ENCODE measurements around the gene KRTAP4-6.
"Not testable (repeated sequence)": the region's sequence is repeated elsewhere in the genome, so short reads cannot be mapped to it uniquely, and the experiment has no call there.

Gene KRTAP4-6

GRCh38 chr17:41118721-41119120 lies 21.6 kb downstream of the KRTAP4-6 start:
- H3K27me3 ChIP-seq, result no peaks in the 10 kb centered on the region
- no peak overlapping the region for H3K4me3 ChIP-seq (ENCODE audit: low read depth in 1 of 2, low read length in 1 of 2)
- H3K4me1 ChIP-seq (ENCODE audit: control insufficient read depth in 1 of 2, insufficient read depth in 1 of 2, low read depth in 1 of 2, low read length in 1 of 2), result peaks cover 0 to 7% of the 10 kb centered on the region in 2 experiments
- H3K27ac ChIP-seq, result no peak overlapping the region
- no peaks in the 10 kb centered on the region for H3K9me3 ChIP-seq
- TF ChIP-seq, protein P1, sequence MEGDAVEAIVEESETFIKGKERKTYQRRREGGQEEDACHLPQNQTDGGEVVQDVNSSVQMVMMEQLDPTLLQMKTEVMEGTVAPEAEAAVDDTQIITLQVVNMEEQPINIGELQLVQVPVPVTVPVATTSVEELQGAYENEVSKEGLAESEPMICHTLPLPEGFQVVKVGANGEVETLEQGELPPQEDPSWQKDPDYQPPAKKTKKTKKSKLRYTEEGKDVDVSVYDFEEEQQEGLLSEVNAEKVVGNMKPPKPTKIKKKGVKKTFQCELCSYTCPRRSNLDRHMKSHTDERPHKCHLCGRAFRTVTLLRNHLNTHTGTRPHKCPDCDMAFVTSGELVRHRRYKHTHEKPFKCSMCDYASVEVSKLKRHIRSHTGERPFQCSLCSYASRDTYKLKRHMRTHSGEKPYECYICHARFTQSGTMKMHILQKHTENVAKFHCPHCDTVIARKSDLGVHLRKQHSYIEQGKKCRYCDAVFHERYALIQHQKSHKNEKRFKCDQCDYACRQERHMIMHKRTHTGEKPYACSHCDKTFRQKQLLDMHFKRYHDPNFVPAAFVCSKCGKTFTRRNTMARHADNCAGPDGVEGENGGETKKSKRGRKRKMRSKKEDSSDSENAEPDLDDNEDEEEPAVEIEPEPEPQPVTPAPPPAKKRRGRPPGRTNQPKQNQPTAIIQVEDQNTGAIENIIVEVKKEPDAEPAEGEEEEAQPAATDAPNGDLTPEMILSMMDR (IDR thresholded peaks at IDR 0.05), result no peak
- H3K36me3 ChIP-seq, result no peaks in the 10 kb centered on the region

DNA sequence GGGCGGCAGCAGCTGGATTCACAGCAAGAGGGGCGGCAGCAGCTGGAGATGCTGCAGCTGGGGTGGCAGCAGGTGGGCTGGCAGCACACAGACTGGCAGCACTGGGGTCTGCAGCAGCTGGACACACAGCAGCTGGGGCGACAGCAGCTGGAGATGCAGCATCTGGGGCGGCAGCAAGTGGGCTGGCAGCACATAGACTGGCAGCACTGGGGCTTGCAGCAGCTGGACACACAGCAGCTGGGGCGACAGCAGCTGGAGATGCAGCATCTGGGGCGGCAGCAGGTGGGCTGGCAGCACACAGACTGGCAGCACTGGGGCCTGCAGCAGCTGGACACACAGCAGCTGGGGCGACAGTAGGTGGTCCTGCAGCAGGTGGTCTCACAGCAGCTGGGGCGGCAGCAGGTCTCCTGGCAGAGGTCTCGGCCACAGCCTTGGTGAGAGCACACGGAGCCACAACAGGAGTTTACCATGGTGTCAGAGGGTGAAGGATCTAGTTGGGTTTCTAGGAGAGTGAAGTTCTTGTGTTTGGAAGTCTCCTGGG lies 22.4 kb downstream of the KRTAP4-6 start, which contains the start of gene KRTAP4-11:
Gene KRTAP4-11, minus strand, starts transcription at position 528 of the 541 bp plus-strand sequence. Its CDS starts 58 bp downstream, at position 470.
- H3K36me3 ChIP-seq; H3K9me3 ChIP-seq; H3K27ac ChIP-seq; H3K4me3 ChIP-seq (ENCODE audit: low read depth in 1 of 2, low read length in 1 of 2); H3K4me1 ChIP-seq (ENCODE audit: control insufficient read depth in 1 of 2, insufficient read depth in 1 of 2, low read depth in 1 of 2, low read length in 1 of 2); H3K27me3 ChIP-seq: not testable (repeated sequence)

GRCh38 chr17:41116297-41116696 lies 24.0 kb downstream of the KRTAP4-6 start:
- H3K9me3 ChIP-seq, result no peaks in the 10 kb centered on the region
- no peak overlapping the region for H3K27ac ChIP-seq
- TF ChIP-seq, protein P1 (IDR thresholded peaks at IDR 0.05), result no peak
- H3K36me3 ChIP-seq, result no peaks in the 10 kb centered on the region
- no peak overlapping the region for H3K4me3 ChIP-seq (ENCODE audit: low read depth in 1 of 2, low read length in 1 of 2)
- H3K27me3 ChIP-seq, result no peaks in the 10 kb centered on the region
- peaks cover 0 to 7% of the 10 kb centered on the region in 2 experiments for H3K4me1 ChIP-seq (ENCODE audit: control insufficient read depth in 1 of 2, insufficient read depth in 1 of 2, low read depth in 1 of 2, low read length in 1 of 2)

DNA sequence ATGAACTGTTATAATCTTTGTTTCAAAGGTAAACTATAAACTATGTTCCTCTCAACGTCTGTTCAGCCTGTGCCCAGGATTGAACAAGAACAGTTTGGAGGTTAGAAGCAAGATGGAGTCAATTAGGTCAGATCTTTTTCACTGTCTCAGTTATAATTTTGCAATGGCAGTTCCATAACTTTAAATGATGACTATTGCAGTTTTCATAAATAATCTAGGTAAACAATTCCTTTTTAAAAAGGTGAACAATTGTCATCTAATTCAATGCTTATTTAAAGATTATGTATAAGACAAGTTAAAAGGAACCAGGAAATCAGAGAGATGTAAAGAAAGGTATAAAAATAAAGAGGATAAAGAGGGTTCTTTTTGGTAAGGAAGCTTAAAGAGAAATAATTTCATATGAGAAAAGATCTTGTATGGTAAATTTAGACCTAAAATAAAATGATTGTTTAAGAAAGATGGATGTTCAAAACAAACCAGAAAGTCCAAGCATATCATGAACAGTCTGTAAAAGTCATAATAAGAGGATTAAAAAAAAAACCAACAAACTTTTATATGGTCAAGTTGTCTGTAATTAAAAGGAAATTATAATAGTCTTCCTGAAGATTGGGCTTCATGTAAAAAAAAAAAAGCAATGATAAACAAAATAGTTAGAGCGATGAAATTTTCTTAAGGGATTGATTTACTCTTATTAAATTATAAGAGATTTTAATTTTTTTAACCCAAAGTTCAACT lies 29.0 kb downstream of the KRTAP4-6 start:
- Histone ChIP-seq H3K27me3 (no peaks in the 10 kb centered on the region), H3K36me3 (no peaks in the 10 kb centered on the region), H3K9me3 (no peaks in the 10 kb centered on the region), H3K4me1 (ENCODE audit: control insufficient read depth in 1 of 2, insufficient read depth in 1 of 2, low read depth in 1 of 2, low read length in 1 of 2) (no peaks in the 10 kb centered on the region), H3K4me3 (ENCODE audit: low read depth in 1 of 2, low read length in 1 of 2) (no peak overlapping the region), H3K27ac (no peak overlapping the region)
- TF ChIP-seq, protein P1 (IDR thresholded peaks at IDR 0.05), result no peak

- H3K27ac ChIP-seq; H3K9me3 ChIP-seq; H3K4me1 ChIP-seq (ENCODE audit: control insufficient read depth in 1 of 2, insufficient read depth in 1 of 2, low read depth in 1 of 2, low read length in 1 of 2); H3K4me3 ChIP-seq (ENCODE audit: low read depth in 1 of 2, low read length in 1 of 2); H3K27me3 ChIP-seq; H3K36me3 ChIP-seq: not testable (repeated sequence)
These were observed 31.5 kb downstream of the KRTAP4-6 start for GRCh38 chr17:41108728-41109386.

GRCh38 chr17:41107941-41108450 lies 32.3 kb downstream of the KRTAP4-6 start:
- no peaks in the 10 kb centered on the region for H3K9me3 ChIP-seq
- H3K4me3 ChIP-seq (ENCODE audit: low read depth in 1 of 2, low read length in 1 of 2), result no peak overlapping the region
- H3K4me1 ChIP-seq (ENCODE audit: control insufficient read depth in 1 of 2, insufficient read depth in 1 of 2, low read depth in 1 of 2, low read length in 1 of 2), result no peaks in the 10 kb centered on the region
- no peaks in the 10 kb centered on the region for H3K27me3 ChIP-seq
- H3K36me3 ChIP-seq, result no peaks in the 10 kb centered on the region
- TF ChIP-seq, protein P1 (IDR thresholded peaks at IDR 0.05), result no peak
- no peak overlapping the region for H3K27ac ChIP-seq

- not testable (repeated sequence) for H3K27ac ChIP-seq; H3K4me3 ChIP-seq (ENCODE audit: low read depth in 1 of 2, low read length in 1 of 2); H3K36me3 ChIP-seq; H3K27me3 ChIP-seq; H3K4me1 ChIP-seq (ENCODE audit: control insufficient read depth in 1 of 2, insufficient read depth in 1 of 2, low read depth in 1 of 2, low read length in 1 of 2); H3K9me3 ChIP-seq
These were observed 35.0 kb downstream of the KRTAP4-6 start, which contains the start of gene KRTAP4-9 for GRCh38 chr17:41105347-41105746. TSS of gene KRTAP4-9 (plus strand) at chr17:41105389. CDS start at chr17:41105389, 0 bp downstream.

DNA sequence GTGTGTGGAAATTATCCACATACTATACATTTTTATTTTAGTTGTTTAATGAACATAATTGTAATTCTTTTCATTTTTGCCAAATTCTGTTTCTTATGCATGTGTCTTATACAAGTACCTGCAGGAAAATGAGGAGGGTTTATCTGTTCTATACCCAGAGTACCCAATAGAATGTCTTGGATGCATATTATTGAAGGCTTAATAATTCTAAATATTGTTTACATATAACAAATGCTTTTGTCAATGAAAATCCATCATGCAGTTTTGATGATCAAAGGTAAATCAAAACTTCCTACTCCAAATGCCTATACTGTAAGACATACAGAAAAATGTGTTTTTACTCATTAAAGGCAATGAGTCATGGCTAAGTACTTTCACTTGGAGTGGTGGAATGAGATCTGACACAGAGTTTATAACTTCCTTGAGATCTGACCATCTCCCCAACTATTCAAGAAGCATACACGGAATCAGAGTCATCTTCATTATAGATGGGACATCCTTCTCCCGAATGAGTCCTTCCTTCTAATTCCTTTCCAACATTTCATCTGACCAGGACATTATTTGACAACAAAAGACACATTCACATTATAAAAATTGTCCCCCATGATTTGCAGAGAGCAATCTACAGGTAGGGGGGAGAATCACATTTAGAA lies 35.8 kb downstream of the KRTAP4-6 start:
- not testable (repeated sequence) for H3K36me3 ChIP-seq; H3K27ac ChIP-seq; H3K4me1 ChIP-seq (ENCODE audit: control insufficient read depth in 1 of 2, insufficient read depth in 1 of 2, low read depth in 1 of 2, low read length in 1 of 2); H3K4me3 ChIP-seq (ENCODE audit: low read depth in 1 of 2, low read length in 1 of 2); H3K9me3 ChIP-seq; H3K27me3 ChIP-seq

Measured in neutrophil (primary cell).